ENCODE data around the gene NATD1.

Gene NATD1

DNA sequence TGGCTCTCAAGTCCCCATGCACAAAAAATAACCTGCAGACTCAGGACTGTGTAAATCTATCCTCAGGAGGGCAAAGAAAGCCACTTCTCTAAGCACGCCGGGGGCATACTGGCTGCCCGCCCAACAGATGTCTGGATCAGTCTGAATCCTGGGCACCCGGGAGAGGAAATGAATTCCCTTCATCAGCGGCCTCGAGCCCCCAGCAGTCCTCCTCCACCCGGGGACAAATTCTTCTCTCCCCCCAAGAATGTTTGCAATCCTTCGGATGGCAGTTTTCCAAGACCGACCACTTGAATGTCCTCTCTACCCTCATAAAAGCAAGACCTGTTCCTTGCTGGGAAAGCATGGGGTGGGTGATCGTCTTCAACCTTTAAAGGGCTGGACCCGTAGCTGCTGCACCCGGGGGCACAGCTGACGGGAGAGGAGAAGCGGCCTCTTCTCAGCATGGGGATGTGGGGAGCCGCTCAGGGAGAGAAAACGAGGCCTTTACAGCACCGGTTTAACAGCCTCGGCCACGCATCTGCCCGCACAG lies 21.9 kb upstream of the NATD1 start:
- Mint-ChIP-seq H3K27ac (no peak overlapping the region), H3K9me3 (no peaks in the 10 kb centered on the region), H3K27me3 (peaks cover 14% of the 10 kb centered on the region), H3K4me1 (peaks cover 48% of the 10 kb centered on the region), H3K4me3 (peak overlapping the region; percentile 90), H3K36me3 (no peaks in the 10 kb centered on the region)
- CTCF ChIA-PET = interaction anchor here (1.3 to 1.8 kb wide), 2 partner anchors 11 to 156 kb away, joined by 3 to 12 read pairs; no protein-coding TSS in a partner anchor
- DNase-seq = no peak

DNA sequence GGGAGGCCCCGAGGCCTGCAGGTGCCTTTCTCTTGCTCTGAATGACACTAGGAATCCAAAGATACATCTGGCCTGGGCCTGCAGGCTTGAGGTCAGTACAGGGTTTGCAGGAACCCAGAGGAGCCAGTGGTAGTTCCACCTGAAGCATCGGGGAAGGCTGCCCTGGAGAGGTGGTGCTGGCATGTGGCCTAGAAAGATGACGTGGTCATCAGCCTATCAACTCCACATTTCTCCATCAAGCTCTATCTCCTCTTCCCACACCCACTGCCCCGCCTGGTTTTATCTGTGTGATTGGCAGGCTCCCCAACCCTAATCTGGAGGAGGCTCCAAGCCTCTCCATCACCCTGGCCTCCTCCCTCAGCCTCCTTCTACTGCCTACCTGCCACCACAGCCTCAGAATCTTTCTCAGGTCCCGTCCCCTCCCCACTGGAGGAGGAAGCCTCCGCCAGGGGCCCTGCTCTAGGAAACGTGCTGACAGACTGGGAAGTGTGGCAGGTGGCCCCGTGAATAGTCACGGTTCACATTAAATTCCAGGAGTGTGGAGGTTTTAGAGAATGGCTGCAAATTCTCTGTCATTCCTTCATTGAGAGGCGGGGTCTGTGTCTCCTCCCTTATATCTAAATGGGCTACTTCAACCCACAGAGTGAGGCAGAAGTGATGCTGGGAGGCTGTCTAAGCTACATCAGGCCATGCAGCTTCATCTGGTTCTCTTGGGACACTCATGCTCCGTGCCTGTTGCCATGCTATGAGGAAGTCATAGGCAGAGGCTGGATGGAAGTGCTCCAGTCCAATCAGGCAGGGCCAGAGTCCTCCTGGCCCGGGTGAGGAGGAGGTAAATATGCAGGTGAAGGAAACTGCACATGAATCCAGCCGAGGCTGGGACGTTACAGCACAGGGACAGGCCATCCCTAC lies 19.9 kb upstream of the NATD1 start:
- no peaks in the 10 kb centered on the region for H3K36me3 Mint-ChIP-seq
- H3K27ac Mint-ChIP-seq = no peak overlapping the region

DNA sequence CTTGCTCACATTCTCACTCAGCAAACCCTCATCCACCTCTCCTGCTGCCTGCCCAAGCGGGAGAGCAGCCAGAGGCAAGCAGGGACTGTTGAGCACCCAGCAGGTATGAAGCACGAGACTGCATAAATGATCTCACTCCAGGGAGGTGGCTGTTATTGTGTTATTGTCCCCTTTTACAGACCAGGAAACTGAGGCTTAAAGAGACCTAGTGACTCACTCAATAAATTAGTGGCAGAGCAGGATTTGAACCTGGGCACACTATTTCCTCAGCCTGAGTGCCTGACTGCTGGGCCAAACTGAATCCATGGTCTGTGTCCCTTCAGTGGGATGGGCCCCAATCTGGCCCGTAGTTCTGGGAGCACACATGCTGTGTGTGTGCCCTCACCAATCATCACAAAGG lies 19.0 kb upstream of the NATD1 start:
- H3K4me1 Mint-ChIP-seq = peaks cover 45% of the 10 kb centered on the region

More for the DNA sequence above, 19.9 kb upstream of the NATD1 start:
- Mint-ChIP-seq H3K4me3 (no peak overlapping the region), H3K27me3 (peaks cover 13% of the 10 kb centered on the region), H3K9me3 (no peaks in the 10 kb centered on the region), H3K4me1 (peaks cover 44% of the 10 kb centered on the region)
- DNase-seq = no peak
- CTCF ChIA-PET = no interaction called here

DNA sequence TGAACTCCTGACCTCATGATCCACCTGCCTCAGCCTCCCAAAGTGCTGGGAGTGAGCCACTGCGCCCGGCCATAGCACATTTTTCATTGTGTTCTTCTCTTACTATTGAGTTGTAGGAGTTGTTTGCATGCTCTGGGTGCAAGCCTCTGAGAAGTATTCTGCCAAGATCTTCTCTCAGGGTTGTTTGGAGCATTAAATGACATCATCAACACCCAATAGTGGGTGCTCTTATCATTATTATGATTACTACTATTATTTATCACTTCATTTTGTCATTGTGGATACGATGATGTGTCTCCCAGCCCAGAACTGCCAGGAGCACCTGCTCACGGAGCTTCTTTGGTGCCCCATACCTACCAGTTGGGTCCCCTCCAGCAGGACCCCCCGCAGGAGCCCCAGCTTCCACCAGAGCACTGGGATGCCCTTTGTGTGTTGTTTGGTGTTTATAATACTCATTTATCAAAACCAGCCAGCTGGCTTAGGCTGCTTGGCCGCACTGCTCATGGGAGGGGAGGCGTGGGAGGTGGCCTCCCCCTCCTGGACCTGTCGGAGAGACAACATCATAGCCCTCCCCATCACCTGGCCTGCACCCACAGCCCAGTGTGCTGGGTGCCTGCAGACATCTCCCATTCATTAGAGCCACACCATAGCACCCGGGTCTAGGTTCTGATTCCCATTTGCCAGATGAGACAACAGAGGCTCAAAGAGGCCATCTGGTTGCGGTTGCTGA lies 18.4 kb upstream of the NATD1 start:
- CTCF ChIA-PET = no interaction called here
- Mint-ChIP-seq H3K4me3 (no peak overlapping the region), H3K27ac (no peak overlapping the region), H3K9me3 (no peaks in the 10 kb centered on the region), H3K36me3 (no peaks in the 10 kb centered on the region), H3K4me1 (peaks cover 43% of the 10 kb centered on the region), H3K27me3 (peaks cover 13% of the 10 kb centered on the region)
- no peak for DNase-seq

More for the DNA sequence above, 19.0 kb upstream of the NATD1 start:
- no peaks in the 10 kb centered on the region for H3K36me3 Mint-ChIP-seq
- H3K9me3 Mint-ChIP-seq = no peaks in the 10 kb centered on the region
- no peak for DNase-seq
- peaks cover 13% of the 10 kb centered on the region for H3K27me3 Mint-ChIP-seq
- no peak overlapping the region for H3K27ac Mint-ChIP-seq
- CTCF ChIA-PET = no interaction called here
- H3K4me3 Mint-ChIP-seq = no peak overlapping the region

DNA sequence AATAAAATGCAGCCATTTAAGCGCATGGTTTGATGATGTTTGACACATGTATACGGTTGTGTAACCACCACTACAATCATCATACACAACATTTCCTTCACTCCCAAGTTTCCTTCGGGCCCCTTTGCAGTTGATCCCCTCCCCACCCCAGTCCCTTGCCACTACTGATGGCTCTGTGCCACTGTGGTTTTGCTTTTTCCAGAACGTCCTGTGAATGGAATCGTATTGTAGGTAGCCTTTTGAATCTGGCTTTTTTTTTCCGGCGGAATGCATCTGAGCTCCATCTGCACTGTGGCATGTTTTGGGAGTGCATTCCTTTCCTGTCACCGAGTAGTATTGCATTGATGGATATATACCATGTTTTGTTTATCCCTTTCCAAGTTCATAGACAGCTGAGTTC lies 16.2 kb upstream of the NATD1 start:
- DNase-seq = no peak
- H3K36me3 Mint-ChIP-seq = no peaks in the 10 kb centered on the region
- peak overlapping the region; percentile 69 for H3K27ac Mint-ChIP-seq
- peaks cover 21% of the 10 kb centered on the region for H3K27me3 Mint-ChIP-seq
- H3K4me1 Mint-ChIP-seq = peaks cover 31% of the 10 kb centered on the region
- CTCF ChIA-PET = no interaction called here
- no peak overlapping the region for H3K4me3 Mint-ChIP-seq
- no peaks in the 10 kb centered on the region for H3K9me3 Mint-ChIP-seq

DNA sequence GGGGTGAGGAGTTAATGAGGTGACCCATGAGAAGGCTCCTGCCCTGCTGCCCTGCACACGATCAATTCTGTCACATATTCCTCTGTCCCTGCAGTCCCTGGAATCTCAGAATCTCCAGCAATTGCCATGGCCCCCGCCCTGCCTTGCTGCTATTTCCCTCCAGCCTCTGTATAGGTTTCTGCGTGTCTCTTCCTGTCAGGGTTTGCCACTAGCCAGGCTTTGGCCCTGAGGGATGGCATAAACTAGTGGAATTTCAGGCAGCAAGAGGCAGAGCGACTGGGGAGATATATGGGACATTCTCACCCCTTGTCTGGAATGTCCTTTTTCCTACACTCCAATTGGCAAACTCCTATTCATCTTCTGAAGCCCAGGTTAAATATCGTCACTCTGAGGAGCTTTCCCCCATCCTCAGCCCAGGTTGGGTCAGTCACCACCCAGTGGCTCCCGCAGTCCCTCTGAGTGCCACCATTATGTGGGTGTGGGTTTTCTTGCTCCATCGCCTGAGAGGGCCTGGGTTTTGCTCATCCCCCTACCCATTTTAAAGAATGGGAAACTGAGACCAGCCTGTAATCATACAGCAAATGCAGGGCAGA lies 15.5 kb upstream of the NATD1 start:
- no peak overlapping the region for H3K4me3 Mint-ChIP-seq
- CTCF ChIA-PET = interaction anchor here (0.9 to 1.1 kb wide), 3 partner anchors 8 to 14 kb away, joined by 3 to 8 read pairs (median 3); no protein-coding TSS in a partner anchor
- no peaks in the 10 kb centered on the region for H3K9me3 Mint-ChIP-seq
- peaks cover 31% of the 10 kb centered on the region for H3K4me1 Mint-ChIP-seq
- H3K27me3 Mint-ChIP-seq = peaks cover 21% of the 10 kb centered on the region
- no peaks in the 10 kb centered on the region for H3K36me3 Mint-ChIP-seq
- H3K27ac Mint-ChIP-seq = peak overlapping the region; percentile 88
- no peak for DNase-seq

DNA sequence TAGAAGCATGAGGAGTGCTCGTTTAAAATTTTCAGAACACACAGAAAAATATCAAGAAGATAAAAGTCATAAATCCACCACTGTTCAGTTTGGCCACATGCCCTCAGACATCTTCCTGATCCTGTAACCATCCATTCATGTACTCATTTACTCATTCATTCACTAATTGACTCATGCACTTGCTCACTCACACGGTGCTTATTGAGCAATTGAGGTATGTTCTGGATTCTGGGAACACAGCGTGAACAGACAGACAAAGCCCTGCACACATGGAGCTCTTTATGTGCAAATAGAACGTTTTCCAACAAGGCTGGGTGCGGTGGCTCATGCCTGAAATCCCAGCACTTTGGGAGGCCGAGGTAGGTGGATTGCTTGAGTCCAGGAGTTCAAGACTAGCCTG lies 10.2 kb upstream of the NATD1 start:
- H3K9me3 Mint-ChIP-seq = no peaks in the 10 kb centered on the region
- no peak overlapping the region for H3K27ac Mint-ChIP-seq
- no peak overlapping the region for H3K4me3 Mint-ChIP-seq
- peaks cover 17% of the 10 kb centered on the region for H3K27me3 Mint-ChIP-seq
- no peaks in the 10 kb centered on the region for H3K36me3 Mint-ChIP-seq
- CTCF ChIA-PET = no interaction called here
- H3K4me1 Mint-ChIP-seq = peaks cover 22% of the 10 kb centered on the region
- DNase-seq = no peak

DNA sequence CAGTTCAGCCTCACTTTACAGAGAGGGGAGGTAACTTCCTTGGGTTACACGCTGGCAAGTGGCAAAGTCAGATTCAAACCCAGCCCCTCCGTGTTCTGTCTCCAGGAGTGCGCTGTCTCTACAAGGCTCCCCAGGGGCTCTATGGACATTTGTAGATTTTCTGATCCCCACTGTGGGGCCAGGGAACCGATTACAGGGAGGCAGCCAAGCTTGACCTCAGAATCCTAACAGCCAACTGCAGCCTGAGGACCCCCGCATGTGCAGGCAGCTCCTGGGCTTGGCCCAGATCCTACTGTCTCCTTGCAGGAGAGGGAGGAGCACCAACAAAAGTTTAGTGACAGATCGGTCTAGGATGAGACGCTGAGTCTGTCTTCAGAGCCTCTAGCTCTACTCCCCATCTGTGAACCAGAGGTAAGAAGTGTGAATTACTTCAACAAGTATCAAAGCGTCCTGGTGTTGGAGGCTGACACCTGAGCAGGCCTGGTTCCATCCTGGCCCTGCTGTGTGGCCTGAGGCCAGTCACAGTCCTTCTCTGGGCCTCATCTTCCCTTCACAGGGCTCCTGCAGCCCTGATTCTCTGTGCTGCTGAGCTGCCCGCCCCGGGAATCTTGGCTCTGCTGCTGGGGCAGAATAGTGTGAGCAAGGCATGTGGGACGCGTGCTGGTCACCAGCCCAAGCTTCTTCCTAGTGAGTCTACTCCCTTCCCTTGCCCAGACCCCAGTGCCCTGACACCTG lies 9.2 kb upstream of the NATD1 start:
- Mint-ChIP-seq H3K4me1 (peaks cover 19% of the 10 kb centered on the region), H3K4me3 (no peak overlapping the region), H3K36me3 (no peaks in the 10 kb centered on the region), H3K9me3 (no peaks in the 10 kb centered on the region), H3K27ac (no peak overlapping the region), H3K27me3 (peaks cover 17% of the 10 kb centered on the region)
- CTCF ChIA-PET = no interaction called here
- no peak for DNase-seq

DNA sequence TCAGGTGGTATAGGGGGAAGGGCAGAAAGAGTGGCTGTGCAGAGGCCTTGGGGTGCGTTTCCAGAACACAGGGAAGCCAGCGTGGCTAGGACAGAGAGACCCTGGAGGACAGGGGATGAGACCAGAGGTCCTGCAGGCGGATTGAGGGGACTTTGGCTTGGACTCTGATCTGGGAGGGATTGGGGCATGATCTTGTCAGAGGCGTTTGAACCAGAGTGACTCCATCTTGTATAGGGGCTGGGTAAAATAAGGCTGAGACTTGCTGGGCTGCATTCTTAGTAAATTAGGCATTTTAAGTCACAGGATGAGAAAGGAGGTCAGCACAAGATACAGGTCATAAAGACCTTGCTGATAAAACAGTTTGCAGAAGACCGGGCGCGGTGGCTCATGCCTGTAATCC lies 5.4 kb upstream of the NATD1 start:
- CTCF ChIA-PET = interaction anchor here (1.8 kb wide), 1 partner anchor 9 kb away, joined by 4 read pairs; no protein-coding TSS in a partner anchor

DNA sequence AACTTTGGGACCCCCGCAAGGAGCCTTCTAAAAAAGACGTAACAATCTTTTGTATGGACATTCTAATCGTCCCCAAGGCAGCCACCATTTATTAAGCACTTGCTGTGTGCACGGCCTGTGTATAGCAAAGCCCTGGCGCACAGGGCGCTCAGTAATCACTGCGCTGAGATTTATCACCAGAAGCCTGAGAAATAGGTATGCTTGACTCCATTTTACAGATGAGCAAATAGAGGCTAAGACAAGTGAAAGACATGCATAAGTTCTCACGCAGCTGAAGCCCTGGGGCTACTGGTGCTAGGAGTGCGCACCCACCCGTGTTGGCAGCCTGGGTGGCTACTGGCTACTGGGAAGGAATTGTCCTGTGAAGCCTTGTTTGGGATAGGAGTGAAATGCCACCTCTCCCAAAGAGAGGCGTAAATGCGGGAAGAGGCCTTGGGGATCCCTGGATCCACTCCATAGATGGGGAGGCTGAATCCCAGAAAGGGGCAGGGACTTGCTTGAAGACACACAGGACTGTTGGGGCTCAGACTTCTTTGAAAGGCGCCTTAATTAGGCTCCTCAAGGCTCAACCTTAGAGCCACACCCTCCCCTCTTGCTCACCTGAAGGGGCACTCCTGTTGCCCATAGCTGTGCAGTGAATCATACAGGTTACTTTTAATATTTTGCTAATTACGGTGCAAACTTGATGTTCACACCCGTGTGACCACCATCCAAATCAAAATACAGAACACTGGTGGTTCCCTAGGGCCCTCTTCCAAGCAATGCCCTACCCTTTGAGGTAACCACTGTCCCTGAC lies 634 bp upstream of the NATD1 start:
- Mint-ChIP-seq H3K4me1 (peaks cover 33% of the 10 kb centered on the region), H3K9me3 (no peaks in the 10 kb centered on the region), H3K4me3 (peak overlapping the region; percentile 82), H3K36me3 (no peaks in the 10 kb centered on the region), H3K27ac (peak overlapping the region; percentile 86), H3K27me3 (peaks cover 33% of the 10 kb centered on the region)
- CTCF ChIA-PET = no interaction called here
- DNase-seq = no peak

More for the DNA sequence above, 5.4 kb upstream of the NATD1 start:
- DNase-seq = no peak
- H3K27me3 Mint-ChIP-seq = no peaks in the 10 kb centered on the region
- no peak overlapping the region for H3K27ac Mint-ChIP-seq
- no peaks in the 10 kb centered on the region for H3K36me3 Mint-ChIP-seq
- H3K9me3 Mint-ChIP-seq = no peaks in the 10 kb centered on the region
- H3K4me3 Mint-ChIP-seq = no peak overlapping the region
- peaks cover 20% of the 10 kb centered on the region for H3K4me1 Mint-ChIP-seq

DNA sequence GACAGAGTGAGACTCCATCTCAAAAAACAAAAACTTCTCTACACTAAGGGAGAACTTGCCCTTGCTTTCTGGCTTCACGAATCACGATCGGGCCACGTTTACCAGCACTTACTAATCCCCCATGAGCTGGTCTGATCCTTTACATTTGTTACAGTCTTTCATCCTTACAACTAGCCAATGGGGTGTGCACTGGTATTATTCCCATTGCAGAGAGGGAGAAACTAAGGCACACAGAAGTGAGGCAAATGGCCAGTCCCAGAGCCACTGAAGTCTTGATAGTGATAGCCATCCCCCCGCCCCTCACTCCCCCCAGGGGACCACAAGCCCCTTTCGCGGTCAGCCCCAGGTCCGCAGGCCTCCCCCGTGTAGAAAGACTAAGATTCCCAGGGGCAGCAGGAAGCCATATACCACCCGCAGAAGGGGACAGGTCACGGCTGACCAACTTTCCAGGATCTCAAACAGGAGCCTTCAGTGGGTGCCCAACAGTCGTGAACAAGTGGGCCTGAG lies 868 bp downstream of the NATD1 start:
- Mint-ChIP-seq H3K27me3 (peaks cover 33% of the 10 kb centered on the region), H3K27ac (peak overlapping the region; percentile 46), H3K4me3 (peak overlapping the region; percentile 71), H3K9me3 (no peaks in the 10 kb centered on the region), H3K4me1 (peaks cover 22% of the 10 kb centered on the region), H3K36me3 (no peaks in the 10 kb centered on the region)
- CTCF ChIA-PET = no interaction called here
- DNase-seq = no peak

DNA sequence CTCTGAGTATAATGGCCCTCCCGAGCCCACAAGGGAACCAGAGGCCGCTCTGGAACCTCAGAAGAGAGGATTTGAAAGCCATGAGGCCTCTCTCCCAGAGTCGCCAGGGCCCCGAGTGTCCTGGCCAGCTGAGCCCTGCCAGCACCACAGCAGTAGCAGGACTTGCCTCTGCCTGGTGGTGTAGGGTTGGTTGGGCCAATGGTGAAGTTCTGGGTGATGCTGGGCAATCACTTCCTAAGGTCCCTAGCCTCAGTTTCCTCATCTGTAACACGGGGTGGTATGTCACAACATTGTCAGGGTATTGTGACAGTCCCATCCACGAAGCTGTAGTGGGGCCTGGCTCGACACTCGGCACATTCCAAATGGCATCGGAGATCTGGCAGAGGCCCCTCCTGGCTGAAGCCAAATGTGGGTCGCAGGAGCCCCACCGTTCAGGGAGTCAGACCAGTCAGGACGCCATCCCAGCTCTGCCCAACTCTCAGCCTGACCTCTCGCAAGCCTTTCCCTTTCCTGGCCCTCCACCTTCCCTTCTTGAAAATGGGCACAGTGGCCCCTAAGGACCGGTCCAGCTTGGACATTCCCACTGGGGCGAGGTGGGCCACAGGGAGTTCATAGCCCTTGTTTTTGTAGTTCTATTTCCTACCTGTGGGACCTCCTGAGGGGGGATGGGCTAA lies 1.7 kb downstream of the NATD1 start:
- Mint-ChIP-seq H3K4me1 (peaks cover 22% of the 10 kb centered on the region), H3K27me3 (peaks cover 33% of the 10 kb centered on the region), H3K4me3 (no peak overlapping the region), H3K9me3 (no peaks in the 10 kb centered on the region), H3K36me3 (no peaks in the 10 kb centered on the region), H3K27ac (no peak overlapping the region)
- CTCF ChIA-PET = no interaction called here
- DNase-seq = no peak
